T-helper 1 cell treated with Interleukin-12 subunit alpha and Interleukin-12 subunit beta and Interleukin-4 antibody, amounts not matched to agents 30 μg/mL and 1 μg/mL, for 36 hours (primary cell): ENCODE measurements around the gene WDR27.
"Not testable (repeated sequence)": the region's sequence is repeated elsewhere in the genome, so short reads cannot be mapped to it uniquely, and the experiment has no call there.

ENCODE experiments used
- H3K27ac Mint-ChIP-seq: one replicate; pipeline ENCODE4 v1.8.0; 2021; ENCODE audit warnings: mild to moderate bottlenecking, mixed read lengths
- H3K27me3 Mint-ChIP-seq: one replicate; pipeline ENCODE4 v1.8.0; 2021; ENCODE audit warnings: low read depth, mixed read lengths
- H3K36me3 Mint-ChIP-seq: one replicate; pipeline ENCODE4 v1.8.0; 2021; ENCODE audit warnings: low read depth, mixed read lengths
- H3K4me1 Mint-ChIP-seq: one replicate; pipeline ENCODE4 v1.8.0; 2021; ENCODE audit warnings: low read depth, mixed read lengths
- H3K4me3 Mint-ChIP-seq: one replicate; pipeline ENCODE4 v1.8.0; 2021; ENCODE audit warnings: mild to moderate bottlenecking, moderate library complexity, mixed read lengths
- H3K9me3 Mint-ChIP-seq: one replicate; pipeline ENCODE4 v1.8.0; 2021; ENCODE audit warnings: mixed read lengths

The WDR27 gene

DNA sequence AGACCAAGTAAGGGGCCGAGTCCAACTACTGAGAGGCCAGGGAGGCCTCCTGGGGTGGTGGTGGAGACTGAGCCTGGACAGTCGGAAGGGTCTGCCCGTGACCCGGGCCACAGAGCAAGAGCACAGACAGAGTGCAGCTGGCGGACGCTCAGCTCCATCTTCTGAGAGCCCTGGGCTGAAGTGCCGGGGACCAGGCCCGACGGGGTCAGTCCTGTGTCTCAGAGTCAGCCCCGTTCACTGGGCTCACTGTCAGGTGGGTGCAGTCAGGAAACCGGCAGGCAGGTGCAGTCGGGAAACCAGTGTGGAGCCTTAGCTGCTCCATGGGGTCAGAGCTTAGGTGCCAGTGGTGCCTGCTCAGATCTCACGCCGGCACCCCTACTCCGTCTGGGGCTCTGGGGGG lies 76.5 kb downstream of the WDR27 start:
- H3K4me3 Mint-ChIP-seq, result no peak overlapping the region
- no peaks in the 10 kb centered on the region for H3K27me3 Mint-ChIP-seq
- H3K9me3 Mint-ChIP-seq, result no peaks in the 10 kb centered on the region
- H3K27ac Mint-ChIP-seq, result no peak overlapping the region
- no peaks in the 10 kb centered on the region for H3K36me3 Mint-ChIP-seq
- H3K4me1 Mint-ChIP-seq, result no peaks in the 10 kb centered on the region

DNA sequence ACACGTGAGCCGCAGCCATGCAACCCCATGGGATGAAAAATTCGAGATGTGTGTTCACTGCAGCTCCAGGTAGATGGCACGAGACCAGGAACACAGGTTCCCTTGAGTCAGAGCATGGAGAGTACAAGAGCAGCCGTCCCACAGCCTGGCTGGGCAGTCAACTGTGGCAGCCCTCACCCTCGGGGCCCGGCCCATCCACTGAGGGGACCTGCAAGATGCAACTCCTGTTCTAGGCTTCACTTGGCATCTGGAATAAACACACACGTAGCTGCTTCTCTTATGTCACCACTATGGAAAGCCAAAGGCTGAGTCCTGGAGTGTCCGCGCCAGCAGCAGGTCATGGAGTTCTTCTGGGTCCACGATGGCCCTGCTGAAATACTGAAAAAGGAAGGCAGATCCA lies 77.0 kb downstream of the WDR27 start:
- H3K27ac Mint-ChIP-seq, result no peak overlapping the region
- no peaks in the 10 kb centered on the region for H3K36me3 Mint-ChIP-seq

DNA sequence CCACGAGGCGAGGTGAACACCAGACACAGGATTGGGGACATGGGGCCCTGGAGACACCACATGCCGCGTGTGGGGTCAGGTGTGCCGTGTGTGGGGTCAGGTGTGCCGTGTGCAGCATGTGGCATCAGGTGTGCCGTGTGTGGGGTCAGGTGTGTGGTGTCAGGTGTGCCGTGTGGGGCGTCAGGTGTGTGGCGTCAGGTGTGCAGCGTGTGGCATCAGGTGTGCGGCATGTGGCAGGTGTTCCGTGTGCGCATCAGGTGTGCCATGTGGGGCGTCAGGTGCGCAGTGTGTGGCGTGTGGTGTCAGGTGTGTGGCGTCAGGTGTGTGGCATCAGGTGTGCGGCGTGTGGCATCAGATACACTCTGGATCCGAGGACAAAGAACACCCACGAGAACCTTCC lies 77.9 kb downstream of the WDR27 start:
- no peak overlapping the region for H3K4me3 Mint-ChIP-seq
- no peak overlapping the region for H3K27ac Mint-ChIP-seq
- H3K27me3 Mint-ChIP-seq, result no peaks in the 10 kb centered on the region
- no peaks in the 10 kb centered on the region for H3K9me3 Mint-ChIP-seq
- no peaks in the 10 kb centered on the region for H3K4me1 Mint-ChIP-seq
- no peaks in the 10 kb centered on the region for H3K36me3 Mint-ChIP-seq

More for the DNA sequence above, 77.0 kb downstream of the WDR27 start:
- Mint-ChIP-seq H3K27me3 (no peaks in the 10 kb centered on the region), H3K9me3 (no peaks in the 10 kb centered on the region), H3K4me3 (no peak overlapping the region), H3K4me1 (no peaks in the 10 kb centered on the region)

DNA sequence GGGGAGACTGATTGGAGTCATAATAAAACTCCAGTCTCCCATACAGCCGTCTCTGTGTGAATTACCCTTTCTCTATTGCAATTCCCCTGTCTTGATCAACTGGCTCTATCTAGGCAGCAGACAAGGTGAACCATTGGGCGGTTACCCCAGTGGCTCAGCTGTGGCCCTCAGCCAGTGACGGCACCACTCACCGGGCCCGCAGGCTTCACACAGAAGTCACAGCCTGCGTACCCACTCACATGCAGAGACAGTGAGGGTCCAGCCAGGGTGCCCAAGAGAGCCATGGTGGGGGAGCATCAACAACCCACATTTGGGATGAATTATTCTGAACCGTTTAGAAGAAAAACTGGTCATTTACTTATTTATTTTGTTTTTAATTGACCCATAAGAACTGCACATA lies 78.5 kb downstream of the WDR27 start:
- H3K27ac Mint-ChIP-seq, result no peak overlapping the region
- H3K27me3 Mint-ChIP-seq, result no peaks in the 10 kb centered on the region
- H3K4me1 Mint-ChIP-seq, result no peaks in the 10 kb centered on the region
- H3K9me3 Mint-ChIP-seq, result no peaks in the 10 kb centered on the region
- H3K36me3 Mint-ChIP-seq, result no peaks in the 10 kb centered on the region
- no peak overlapping the region for H3K4me3 Mint-ChIP-seq

DNA sequence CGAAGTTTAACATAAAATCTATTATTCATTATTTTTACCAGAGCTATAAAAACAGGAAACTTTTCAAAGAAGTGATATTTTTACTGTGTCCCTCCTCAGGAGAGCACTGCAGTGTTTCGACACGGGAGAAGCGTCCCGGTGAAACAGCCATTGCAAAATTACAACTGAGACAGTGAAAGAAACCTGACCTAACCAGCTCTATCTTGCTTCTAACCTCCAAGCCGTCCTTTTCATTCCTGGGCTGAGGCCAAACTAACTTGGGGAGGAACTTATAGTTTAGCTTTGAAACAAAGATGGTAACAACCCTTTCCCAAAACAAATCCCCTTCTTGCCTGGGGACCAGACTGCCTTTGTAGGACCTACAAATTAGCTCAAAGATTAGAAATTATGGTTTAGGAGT lies 79.2 kb downstream of the WDR27 start:
- Mint-ChIP-seq H3K4me1 (no peaks in the 10 kb centered on the region), H3K4me3 (no peak overlapping the region), H3K27ac (no peak overlapping the region), H3K27me3 (no peaks in the 10 kb centered on the region), H3K36me3 (no peaks in the 10 kb centered on the region), H3K9me3 (no peaks in the 10 kb centered on the region)

DNA sequence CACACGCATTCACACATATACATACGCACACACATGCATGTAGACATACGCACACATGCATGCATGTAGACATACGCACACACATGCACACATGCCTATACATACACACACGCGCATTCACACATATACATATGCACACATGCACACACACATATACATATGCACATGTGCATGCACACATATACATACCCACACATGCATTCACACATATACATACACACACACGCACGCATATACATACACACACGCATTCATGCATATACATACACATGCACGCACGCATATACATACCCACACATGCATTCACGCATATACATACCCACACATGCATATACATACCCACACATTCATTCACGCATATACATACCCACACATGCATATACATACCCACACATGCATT lies 80.5 kb downstream of the WDR27 start:
- Mint-ChIP-seq H3K36me3 (no peaks in the 10 kb centered on the region), H3K9me3 (peaks cover 4% of the 10 kb centered on the region), H3K4me1 (no peaks in the 10 kb centered on the region), H3K27me3 (no peaks in the 10 kb centered on the region), H3K27ac (no peak overlapping the region), H3K4me3 (no peak overlapping the region)

DNA sequence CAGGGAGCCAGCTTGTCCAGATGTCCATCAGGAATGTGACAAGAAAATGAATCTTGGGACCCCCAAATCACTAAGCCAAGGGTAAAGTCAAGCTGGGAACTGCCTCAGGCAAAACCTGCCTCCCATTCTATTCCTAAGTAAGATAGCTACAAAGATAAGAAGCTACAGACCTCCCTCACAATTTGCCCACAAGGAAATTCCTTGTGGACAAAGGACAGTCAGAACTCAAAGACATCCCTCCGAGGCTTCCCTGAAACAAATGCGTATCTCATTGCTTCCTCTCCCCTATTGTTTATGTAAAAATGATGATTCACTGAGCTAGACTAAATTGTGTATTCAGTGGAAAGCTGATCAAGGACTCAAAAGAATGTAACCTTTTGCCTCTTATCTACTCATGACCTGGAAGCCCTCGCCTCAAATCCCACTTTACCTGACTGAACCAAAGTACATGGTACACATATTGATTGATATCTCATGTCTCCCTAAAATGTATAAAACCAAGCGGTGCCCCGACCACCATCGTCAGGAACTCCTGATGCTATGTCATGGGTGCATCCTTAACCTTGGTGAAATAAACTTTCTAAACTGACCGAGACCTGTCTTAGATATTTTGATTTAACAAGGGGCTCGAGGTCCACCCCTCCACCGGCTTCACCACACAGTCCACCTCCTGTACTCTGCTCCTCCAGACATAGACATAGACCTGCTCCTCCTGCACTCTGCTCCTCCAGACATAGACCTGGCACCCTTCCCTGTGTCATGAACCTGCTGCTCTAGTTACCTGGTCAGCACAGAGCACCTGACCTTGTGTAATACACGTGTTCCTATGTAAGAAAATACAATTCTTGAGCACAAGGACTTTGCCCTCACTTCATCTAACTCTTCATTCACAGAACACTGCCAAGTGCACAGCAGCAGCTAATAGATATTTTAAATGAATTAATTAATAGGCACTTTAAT lies 81.4 kb downstream of the WDR27 start:
- H3K27me3 Mint-ChIP-seq, result no peaks in the 10 kb centered on the region
- H3K4me3 Mint-ChIP-seq, result no peak overlapping the region
- peaks cover 2% of the 10 kb centered on the region for H3K36me3 Mint-ChIP-seq
- H3K4me1 Mint-ChIP-seq, result no peaks in the 10 kb centered on the region
- H3K9me3 Mint-ChIP-seq, result peaks cover 6% of the 10 kb centered on the region
- no peak overlapping the region for H3K27ac Mint-ChIP-seq

DNA sequence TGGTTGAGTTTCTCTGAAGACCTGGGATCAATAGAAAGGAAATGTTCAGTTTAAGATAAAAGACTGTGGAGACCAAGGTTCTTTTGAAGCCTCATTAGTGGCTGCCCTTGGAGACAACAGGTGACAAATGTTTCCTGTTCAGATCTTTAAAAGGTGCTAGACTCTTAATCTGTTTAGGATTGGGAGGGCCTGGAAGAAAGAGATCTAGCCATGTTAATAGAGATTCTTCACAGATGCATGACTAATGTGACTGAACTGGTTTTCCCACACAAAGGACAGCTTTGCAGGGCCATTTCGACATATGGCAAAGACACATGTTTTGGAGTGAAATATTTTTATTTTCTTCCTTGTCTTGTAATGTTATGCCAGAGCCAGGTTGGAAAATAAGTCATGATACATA lies 82.2 kb downstream of the WDR27 start:
- Mint-ChIP-seq H3K4me3 (no peak overlapping the region), H3K9me3 (peaks cover 8% of the 10 kb centered on the region), H3K27ac (no peak overlapping the region), H3K27me3 (no peaks in the 10 kb centered on the region), H3K36me3 (peaks cover 2% of the 10 kb centered on the region), H3K4me1 (no peaks in the 10 kb centered on the region)

DNA sequence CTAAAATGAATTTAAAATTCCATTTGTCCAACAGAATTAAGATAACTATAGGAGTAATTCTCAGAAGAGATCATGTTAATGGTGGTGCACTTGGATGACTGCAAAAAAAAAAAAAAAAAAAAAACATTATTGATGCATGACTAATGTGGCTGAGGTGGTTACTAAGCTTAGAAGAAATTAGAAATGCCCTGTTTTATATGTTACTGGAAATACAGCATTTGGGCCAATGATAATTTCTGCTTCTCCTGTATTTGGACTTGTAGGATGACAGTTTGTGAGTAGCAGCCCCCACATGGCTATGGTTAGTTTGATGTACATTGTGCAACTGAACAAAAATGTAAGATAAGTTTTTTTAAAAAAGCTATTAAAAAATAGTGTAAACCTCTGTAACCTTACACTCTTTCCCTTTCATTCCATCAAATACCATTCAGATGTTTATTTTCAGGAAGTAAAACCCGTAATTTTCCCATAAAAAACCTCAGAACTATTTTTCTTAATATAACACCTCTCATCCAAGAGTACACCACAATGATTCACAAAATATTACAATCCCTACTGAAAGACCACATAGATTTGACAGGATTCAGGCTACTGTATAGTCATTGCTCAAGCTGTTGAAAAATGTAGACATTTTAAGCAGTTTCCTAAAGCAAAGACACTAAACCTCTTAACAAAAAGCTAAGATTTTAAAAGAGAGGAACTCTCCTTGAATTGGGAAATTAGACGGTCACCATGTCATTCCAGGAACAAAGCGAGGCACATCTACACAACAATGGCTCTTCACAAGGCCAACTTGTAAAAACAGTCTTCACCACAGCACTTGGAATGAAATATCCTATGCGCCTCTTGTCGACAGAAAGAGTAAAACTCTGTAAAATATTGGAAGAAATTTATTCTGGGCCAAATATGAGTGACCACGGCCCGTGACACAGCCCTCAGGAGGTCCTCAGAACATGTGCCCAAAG lies 83.0 kb downstream of the WDR27 start:
- no peaks in the 10 kb centered on the region for H3K27me3 Mint-ChIP-seq
- peaks cover 2% of the 10 kb centered on the region for H3K36me3 Mint-ChIP-seq
- peaks cover 8% of the 10 kb centered on the region for H3K9me3 Mint-ChIP-seq
- H3K4me1 Mint-ChIP-seq, result no peaks in the 10 kb centered on the region
- H3K27ac Mint-ChIP-seq, result no peak overlapping the region
- no peak overlapping the region for H3K4me3 Mint-ChIP-seq

DNA sequence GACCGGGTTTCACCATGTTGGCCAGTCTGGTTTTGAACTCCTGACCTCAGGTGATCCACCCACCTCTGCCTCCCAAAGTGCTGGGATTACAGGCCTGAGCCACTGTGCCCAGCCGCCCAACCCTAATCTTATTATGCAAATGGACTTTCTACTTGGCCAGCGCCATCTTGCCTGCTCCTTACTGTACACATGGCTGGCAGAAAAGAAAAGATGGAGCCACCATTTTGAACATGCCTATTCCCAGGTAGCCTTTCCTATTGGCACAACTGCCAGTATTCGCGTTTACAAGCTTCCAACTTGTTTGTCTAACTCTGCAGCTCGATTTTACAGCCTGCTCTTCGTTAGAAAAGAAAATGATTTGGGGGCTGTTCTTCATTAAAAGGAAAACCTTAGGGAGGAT lies 84.3 kb downstream of the WDR27 start:
- H3K9me3 Mint-ChIP-seq, result peaks cover 8% of the 10 kb centered on the region

DNA sequence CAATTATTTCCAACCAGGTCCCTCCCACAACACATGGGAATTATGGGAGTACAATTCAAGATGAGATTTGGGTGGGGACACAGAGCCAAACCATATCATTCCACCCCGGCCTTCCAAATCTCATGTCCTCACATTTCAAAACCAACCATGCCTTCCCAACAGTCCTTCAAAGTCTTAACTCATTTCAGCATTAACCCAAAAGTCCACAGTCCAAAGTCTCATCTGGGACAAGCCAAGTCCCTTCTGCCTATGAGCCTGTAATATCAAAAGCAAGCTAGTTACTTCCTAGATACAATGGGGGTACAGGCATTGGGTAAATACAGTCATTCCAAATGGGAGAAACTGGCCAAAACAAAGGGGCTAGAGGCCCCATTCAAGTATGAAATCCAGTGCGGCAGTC lies 93.2 kb downstream of the WDR27 start:
- H3K27me3 Mint-ChIP-seq, H3K4me1 Mint-ChIP-seq, H3K4me3 Mint-ChIP-seq, H3K27ac Mint-ChIP-seq, H3K9me3 Mint-ChIP-seq, H3K36me3 Mint-ChIP-seq: not testable (repeated sequence)

More for the DNA sequence above, 84.3 kb downstream of the WDR27 start:
- Mint-ChIP-seq H3K4me3 (no peak overlapping the region), H3K27me3 (no peaks in the 10 kb centered on the region), H3K36me3 (peaks cover 2% of the 10 kb centered on the region), H3K27ac (no peak overlapping the region), H3K4me1 (no peaks in the 10 kb centered on the region)

DNA sequence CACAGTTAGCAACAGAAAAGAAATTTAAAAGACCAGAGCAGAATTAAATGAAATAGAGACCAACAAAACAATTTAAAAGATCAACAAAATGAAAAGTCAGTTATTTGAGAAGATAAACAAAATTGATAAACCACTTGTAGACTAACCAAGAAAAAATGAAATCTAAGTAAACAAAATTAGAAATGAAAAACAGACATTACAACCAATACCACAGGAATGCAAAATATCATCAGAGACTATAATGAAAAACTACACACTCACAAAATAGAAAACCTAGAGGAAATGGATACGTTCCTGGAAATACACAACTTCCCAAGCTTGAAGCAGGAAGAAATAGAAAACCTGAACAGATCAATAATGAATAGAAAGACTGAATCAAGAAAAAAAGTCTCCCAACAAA lies 97.8 kb downstream of the WDR27 start:
- H3K27ac Mint-ChIP-seq, result no peak overlapping the region
- H3K9me3 Mint-ChIP-seq, result no peaks in the 10 kb centered on the region
- no peak overlapping the region for H3K4me3 Mint-ChIP-seq
- no peaks in the 10 kb centered on the region for H3K27me3 Mint-ChIP-seq
- no peaks in the 10 kb centered on the region for H3K4me1 Mint-ChIP-seq
- H3K36me3 Mint-ChIP-seq, result peaks cover 1% of the 10 kb centered on the region

DNA sequence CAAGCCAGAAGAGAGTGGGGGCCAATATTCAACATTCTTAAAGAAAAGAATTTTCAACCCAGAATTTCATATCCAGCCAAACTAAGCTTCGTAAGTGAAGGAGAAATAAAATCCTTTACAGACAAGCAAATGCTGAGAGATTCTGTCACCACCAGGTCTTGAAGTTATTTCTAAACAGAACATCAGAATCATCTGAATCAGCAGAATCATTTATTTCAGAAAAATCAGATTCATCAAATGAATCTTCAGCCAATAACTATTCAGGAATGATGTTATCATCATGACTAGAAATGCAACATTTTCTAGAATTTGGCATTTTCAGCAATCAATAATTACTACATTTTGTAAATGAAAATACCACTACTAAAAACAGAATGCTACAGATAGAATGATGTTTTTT lies 100.7 kb downstream of the WDR27 start:
- H3K27me3 Mint-ChIP-seq, H3K9me3 Mint-ChIP-seq, H3K36me3 Mint-ChIP-seq, H3K4me3 Mint-ChIP-seq, H3K27ac Mint-ChIP-seq, H3K4me1 Mint-ChIP-seq: not testable (repeated sequence)

DNA sequence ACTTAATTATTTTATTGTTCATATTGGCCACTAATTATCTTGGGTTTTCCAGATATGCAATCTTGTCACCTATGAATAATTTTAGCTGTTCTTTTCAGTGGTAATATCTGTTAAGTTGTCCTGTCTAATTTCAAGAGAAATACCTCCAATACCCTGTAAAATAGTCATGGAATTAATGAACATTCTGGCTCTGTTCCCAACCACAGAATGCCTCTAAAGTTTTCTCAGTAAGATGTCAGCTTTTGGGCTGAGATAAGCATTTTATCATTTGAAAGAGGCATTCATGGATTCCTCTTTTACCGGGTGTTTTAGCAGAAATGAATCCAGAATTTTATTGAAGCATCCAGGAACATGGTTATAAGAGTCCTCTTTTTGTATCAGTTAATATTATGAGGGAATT lies 109.3 kb downstream of the WDR27 start:
- Mint-ChIP-seq H3K27ac (no peak overlapping the region), H3K27me3 (no peaks in the 10 kb centered on the region), H3K4me3 (no peak overlapping the region), H3K9me3 (peaks cover 4% of the 10 kb centered on the region), H3K36me3 (peaks cover 2% of the 10 kb centered on the region), H3K4me1 (peaks cover 13% of the 10 kb centered on the region)

DNA sequence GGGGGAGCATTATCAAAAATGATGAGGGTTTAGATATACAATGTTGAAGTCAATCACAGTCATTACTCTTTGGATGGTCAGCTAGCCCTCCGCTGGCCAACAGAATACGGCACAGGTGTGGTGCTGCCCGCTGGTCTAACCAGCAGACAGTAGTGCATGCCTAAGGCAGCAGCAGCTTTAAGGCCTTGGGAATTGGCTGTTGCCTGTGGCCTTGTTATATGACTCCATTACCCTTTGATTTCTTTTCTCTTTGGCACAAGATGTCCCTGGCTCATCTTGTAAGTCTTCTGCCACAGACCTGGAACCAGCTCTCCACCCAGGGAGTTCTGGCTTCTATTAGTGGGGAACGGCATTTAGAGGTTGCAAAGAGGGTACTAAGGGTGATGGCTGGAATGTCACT lies 110.2 kb downstream of the WDR27 start:
- no peak overlapping the region for H3K27ac Mint-ChIP-seq
- peaks cover 2% of the 10 kb centered on the region for H3K36me3 Mint-ChIP-seq
- H3K4me1 Mint-ChIP-seq, result peaks cover 13% of the 10 kb centered on the region
- H3K27me3 Mint-ChIP-seq, result no peaks in the 10 kb centered on the region
- H3K9me3 Mint-ChIP-seq, result no peaks in the 10 kb centered on the region
- no peak overlapping the region for H3K4me3 Mint-ChIP-seq
